Stimulated activated CD4-positive, alpha-beta T cell treated with anti-CD3 and anti-CD28 coated beads, Interleukin-15, amount 100 ng/mL, for 1 hour (primary cell): Measurements from ENCODE around the gene FAM89B.
"Not testable (repeated sequence)": the region's sequence is repeated elsewhere in the genome, so short reads cannot be mapped to it uniquely, and the experiment has no call there.

Experiments
- DNase-seq, 2 donors: peaks; one replicate each; pipeline ENCODE4 v3.0.0-alpha.2; 2020; ENCODE audit warnings: low read depth in 1 of 2, low spot score in 1 of 2

The FAM89B gene

GRCh38 chr11:65572356-65573051, at the start of gene FAM89B:
Gene FAM89B, plus strand, starts transcription at chr11:65572538. Its CDS starts 132 bp downstream, at chr11:65572670.
- DNase-seq: peak; percentile 80 to 82

- not testable (repeated sequence) for DNase-seq
Observed at GRCh38 chr11:65522718-65523630, 49.4 kb upstream of the FAM89B start.

- DNase-seq: not testable (repeated sequence)
Observed at GRCh38 chr11:65523631-65523968, 48.7 kb upstream of the FAM89B start.

DNA sequence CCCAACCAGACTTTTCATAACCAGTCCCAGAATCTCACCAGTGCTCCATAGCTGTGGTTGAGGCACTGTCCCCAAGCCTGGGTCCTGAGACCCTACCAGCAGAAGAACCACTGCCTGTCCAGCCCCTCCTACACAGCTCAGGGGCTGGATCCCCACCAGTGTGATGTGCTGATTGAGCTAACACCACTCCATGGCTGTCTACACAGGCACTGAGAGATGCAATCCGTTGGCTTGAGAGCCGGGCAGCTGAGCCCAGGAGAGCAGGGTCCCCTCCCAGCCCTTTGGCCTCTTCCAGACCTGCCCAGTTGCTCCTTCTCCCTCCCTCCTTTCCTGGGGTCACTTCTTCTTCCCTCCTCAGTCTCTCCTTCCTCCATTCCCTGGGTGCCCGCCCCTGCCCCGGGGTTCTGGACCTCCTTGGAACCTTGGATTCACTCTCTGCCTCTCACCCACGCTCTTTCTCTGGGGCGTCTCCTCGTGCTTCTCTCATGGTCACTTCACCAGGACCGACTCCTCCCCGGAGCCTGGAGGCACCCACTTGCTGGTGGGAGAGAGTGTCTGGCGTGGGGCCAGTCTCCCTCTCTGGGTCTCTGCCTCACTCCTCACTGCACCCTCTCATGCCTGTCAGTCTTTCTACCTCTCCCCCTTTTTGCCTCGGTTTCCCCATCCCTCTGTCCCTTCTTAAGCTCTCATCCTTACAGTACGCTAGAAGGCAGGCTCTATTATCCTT, 48.2 kb upstream of the FAM89B start:
- no peak for DNase-seq

GRCh38 chr11:65524741-65525545, 47.4 kb upstream of the FAM89B start, which contains the start of gene SCYL1:
Gene SCYL1, plus strand, starts transcription at chr11:65525083. Its CDS starts 71 bp downstream, at chr11:65525154.
- DNase-seq: peak; percentile 73 to 74

DNA sequence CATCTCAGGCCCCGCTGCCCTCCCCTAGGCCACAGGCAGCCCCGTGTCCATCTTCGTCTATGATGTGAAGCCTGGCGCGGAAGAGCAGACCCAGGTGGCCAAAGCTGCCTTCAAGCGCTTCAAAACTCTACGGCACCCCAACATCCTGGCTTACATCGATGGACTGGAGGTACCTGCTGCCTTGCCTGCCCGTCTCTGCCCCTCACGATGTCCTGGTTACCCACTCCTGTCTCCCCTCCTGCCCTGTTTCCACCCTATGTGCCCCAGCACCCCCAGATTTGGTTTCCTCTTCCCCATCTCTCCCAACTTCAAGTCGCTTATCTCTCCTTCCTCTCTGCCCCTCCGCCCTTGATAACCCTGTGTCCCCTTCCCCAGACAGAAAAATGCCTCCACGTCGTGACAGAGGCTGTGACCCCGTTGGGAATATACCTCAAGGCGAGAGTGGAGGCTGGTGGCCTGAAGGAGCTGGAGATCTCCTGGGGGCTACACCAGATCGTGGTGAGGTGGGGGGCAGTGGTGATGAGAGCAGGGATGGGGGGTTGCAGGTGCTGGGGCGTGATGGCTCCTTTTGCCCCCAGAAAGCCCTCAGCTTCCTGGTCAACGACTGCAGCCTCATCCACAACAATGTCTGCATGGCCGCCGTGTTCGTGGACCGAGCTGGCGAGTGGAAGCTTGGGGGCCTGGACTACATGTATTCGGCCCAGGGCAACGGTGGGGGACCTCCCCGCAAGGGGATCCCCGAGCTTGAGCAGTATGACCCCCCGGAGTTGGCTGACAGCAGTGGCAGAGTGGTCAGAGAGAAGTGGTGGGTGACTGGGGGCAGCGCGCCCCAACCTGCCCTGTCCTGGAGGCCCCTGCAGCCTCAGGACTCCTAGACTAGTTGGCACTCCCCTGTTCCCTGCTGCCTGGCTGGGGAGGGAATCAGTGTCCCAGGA, 46.5 kb upstream of the FAM89B start:
- no peak for DNase-seq

- no peak for DNase-seq
Observed at GRCh38 chr11:65526744-65527143, 45.6 kb upstream of the FAM89B start.

DNA sequence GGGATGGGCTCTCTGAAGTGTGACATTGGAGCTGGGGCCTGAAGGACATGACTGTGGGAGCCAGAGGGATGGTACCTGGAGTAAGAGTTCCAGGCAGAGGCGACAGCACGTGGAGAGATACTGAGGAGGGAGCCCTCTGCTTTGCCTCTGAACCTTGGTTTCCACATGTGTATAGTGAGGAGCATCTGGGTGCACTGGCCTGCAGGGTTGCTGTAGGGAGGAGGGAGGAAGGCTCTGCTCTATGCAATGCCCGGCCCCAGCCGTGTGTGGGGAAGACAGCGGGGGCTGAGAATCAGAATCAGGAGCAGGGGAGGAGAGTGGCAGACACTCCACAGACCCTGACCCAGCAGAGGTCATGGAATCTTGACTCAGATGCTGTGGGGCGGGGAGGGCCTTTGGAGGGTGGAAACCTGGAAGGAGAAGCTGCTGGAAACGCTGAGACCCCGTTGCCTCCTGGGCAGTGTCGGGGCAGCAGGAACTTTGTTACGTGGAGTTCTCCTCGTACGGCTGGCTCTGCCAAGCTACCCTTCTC, 43.5 kb upstream of the FAM89B start:
- DNase-seq: no peak

- DNase-seq: no peak
Observed at GRCh38 chr11:65529475-65530156, 42.7 kb upstream of the FAM89B start.

GRCh38 chr11:65530157-65530496, 42.2 kb upstream of the FAM89B start:
- no peak for DNase-seq

DNA sequence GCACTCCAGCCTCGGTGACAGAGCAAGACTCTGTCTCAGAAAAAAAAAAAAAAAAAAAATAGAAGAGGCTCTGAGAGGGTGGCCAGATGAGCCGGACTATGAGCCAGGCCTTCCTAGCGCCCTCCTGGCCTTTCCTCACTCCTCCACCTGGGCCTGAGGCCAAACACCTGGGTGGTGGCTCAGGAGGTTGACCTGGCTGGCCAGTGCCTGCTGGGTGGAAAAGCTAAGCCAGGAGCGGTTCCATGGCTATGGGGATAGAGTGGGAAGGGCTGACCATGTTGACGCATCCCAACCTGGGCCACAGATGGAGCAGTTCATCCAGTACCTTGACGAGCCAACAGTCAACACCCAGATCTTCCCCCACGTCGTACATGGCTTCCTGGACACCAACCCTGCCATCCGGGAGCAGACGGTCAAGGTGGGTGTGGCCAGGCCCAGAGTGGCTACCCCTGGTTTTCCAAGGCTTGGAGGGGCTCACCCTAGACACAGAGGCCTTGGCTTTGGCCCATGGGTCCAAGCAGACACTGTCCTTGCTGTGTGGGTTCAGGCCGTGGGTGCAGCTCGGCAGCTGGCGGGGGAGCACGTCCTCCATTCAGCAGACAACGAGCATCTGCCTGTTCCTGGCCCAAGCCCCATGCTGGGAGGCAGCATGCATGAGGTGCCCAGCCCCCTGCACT, 39.8 kb upstream of the FAM89B start:
- no peak for DNase-seq

- DNase-seq: no peak
Observed at GRCh38 chr11:65535102-65535501, 37.2 kb upstream of the FAM89B start.

DNA sequence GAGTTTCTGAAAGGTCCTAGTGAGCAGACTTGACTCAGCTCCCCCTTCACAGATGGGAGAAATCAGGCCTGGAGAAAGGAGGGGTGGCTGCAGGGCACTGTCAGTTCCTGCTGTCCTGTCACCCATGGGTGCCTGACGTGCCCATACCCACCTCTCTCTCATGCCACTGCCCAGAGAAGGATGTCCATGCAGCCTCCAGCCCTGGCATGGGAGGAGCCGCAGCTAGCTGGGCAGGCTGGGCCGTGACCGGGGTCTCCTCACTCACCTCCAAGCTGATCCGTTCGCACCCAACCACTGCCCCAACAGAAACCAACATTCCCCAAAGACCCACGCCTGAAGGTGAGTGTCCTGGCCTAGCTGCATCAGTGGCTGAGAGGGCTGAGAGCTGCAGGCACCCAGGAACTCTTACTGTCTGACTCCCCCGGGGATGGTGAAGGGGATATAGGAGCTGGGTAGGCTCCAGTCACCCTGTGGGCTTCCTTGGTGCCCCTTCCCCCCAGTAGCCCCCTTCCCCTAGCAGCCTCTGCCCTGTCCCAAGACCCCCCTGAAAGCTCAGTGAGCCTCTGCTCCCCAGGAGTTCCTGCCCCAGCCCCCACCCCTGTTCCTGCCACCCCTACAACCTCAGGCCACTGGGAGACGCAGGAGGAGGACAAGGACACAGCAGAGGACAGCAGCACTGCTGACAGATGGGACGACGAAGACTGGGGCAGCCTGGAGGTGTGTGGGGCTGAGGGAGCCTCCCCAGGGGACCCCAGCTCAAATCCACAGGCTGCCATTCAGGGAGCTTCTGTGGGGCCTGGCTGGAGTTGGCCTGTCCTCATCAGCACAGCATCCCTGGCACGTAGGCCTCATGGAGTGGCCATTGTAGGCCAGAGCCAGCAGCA, 35.7 kb upstream of the FAM89B start:
- no peak for DNase-seq

GRCh38 chr11:65537296-65537597, 35.1 kb upstream of the FAM89B start:
- no peak for DNase-seq

DNA sequence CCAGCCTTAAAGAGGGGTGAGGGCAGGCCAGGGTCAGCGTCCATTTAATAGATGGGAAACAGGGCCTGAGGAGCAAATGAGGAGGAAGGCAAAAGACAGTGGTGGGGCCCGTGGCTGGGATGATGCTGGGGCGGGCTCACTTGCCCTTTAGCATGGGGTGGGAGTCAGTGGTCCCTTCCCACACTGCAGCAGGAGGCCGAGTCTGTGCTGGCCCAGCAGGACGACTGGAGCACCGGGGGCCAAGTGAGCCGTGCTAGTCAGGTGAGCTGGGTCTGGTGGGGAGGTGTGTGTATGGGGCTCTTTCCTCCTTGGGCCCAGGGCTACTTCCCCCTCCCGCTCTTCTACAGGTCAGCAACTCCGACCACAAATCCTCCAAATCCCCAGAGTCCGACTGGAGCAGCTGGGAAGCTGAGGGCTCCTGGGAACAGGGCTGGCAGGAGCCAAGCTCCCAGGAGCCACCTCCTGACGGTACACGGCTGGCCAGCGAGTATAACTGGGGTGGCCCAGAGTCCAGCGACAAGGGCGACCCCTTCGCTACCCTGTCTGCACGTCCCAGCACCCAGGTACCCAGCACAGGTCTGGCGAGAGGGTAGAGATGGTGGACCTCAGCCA, 34.6 kb upstream of the FAM89B start:
- DNase-seq: no peak

DNA sequence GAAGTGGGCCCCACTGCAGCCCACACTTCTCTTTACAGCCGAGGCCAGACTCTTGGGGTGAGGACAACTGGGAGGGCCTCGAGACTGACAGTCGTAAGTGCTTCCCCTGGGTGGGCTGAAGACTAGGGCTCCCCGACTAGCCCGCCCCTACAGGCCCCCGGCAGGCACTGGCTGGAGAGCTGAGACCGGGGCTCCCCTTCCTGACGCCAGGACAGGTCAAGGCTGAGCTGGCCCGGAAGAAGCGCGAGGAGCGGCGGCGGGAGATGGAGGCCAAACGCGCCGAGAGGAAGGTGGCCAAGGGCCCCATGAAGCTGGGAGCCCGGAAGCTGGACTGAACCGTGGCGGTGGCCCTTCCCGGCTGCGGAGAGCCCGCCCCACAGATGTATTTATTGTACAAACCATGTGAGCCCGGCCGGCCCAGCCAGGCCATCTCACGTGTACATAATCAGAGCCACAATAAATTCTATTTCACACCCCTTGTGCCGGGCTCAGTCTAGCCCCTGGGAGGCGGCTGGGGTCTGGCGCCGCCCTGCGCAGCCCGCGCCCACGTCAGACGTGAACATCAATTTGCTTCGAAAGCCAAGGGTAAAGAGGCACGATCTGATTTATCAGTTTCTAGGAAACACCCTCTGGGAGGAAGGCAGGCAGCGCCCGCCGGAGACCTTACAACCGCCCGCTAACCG, 34.0 kb upstream of the FAM89B start:
- no peak for DNase-seq
